ENCODE data around the gene NEDD4L. TPM values are rescaled to one million over a fixed set of nuclear protein-coding genes. Genes with fewer than 3 reads are reported as not detected.

The NEDD4L gene
- total RNA-seq, 4 donors from 2014 or later = 16.2 to 63.0 (median 30.4) TPM

DNA sequence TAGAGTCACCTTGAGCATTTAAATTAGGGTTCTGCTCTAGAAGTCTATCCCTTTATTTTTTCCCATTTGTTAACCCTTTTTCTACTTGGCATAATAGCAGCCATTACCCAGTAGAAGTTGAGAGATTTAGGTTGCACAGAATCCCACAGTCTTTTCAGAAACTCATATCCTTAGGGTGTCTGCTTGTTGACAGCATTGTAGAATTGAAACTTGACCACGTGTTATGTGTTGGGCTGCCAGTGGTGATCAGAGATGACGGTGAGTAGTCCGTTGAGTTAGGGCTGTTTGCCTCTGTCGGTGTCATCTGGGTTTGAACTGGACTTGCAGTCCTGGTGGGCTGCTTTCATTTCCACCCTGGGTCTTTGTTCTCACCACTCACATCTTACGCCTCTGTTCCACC is 114.4 kb downstream of the NEDD4L start:
- ATAC-seq (ENCODE audit: low FRiP score) = no peak
- TF ChIP-seq, protein P1, sequence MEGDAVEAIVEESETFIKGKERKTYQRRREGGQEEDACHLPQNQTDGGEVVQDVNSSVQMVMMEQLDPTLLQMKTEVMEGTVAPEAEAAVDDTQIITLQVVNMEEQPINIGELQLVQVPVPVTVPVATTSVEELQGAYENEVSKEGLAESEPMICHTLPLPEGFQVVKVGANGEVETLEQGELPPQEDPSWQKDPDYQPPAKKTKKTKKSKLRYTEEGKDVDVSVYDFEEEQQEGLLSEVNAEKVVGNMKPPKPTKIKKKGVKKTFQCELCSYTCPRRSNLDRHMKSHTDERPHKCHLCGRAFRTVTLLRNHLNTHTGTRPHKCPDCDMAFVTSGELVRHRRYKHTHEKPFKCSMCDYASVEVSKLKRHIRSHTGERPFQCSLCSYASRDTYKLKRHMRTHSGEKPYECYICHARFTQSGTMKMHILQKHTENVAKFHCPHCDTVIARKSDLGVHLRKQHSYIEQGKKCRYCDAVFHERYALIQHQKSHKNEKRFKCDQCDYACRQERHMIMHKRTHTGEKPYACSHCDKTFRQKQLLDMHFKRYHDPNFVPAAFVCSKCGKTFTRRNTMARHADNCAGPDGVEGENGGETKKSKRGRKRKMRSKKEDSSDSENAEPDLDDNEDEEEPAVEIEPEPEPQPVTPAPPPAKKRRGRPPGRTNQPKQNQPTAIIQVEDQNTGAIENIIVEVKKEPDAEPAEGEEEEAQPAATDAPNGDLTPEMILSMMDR (IDR thresholded peaks at IDR 0.05) = no peak
- DNase-seq (ENCODE audit: low spot score) = no peak

DNA sequence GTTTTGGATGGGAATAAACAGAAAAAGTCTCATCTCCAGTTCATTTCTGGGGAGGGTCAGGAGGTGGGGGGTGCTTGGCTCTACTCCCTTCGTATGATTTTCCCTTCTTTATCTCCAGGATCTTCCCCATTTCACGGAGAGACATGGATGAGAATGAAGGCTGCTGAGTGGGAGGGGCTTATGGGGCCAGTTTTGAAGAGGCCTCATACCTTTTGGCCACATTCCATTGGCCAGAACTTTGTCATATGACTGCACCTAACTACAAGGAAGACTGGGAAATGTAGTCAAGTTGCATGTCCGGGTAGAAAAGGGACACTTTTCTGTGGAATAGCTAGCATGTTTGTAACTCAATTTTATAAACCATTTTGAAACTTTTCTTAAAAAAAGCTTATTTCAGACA is 117.6 kb downstream of the NEDD4L start:
- no peak for ATAC-seq (ENCODE audit: low FRiP score)
- DNase-seq (ENCODE audit: low spot score) = no peak
- TF ChIP-seq, protein P1 (IDR thresholded peaks at IDR 0.05) = no peak

DNA sequence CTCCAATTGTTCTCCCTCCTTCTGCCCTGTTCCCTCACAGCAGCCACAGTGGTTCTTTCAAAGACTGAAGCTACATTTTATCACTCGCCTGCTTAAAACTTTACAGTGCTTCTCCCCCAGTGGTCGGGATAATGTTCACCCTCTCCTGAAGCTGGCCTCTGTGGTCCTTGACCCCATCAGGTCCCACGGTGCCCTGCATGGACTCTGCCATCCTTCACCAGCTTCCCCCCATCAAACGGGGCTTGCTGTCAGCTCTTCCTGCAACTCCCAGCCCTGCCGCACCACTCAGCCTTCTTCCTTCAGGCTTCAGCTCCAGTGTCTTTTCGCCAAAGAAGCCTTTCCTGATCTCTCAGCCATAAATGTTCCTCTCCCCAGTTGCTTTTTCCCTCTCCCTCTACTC is 118.1 kb downstream of the NEDD4L start:
- ATAC-seq (ENCODE audit: low FRiP score) (no peak), DNase-seq (ENCODE audit: low spot score) (no peak)
- TF ChIP-seq, protein P1 (IDR thresholded peaks at IDR 0.05) = no peak

- TF ChIP-seq, protein P1 (IDR thresholded peaks at IDR 0.05) = no peak
- ATAC-seq (ENCODE audit: low FRiP score) = no peak
These were observed 119.1 kb downstream of the NEDD4L start for GRCh38 chr18:58163004-58163590.

DNA sequence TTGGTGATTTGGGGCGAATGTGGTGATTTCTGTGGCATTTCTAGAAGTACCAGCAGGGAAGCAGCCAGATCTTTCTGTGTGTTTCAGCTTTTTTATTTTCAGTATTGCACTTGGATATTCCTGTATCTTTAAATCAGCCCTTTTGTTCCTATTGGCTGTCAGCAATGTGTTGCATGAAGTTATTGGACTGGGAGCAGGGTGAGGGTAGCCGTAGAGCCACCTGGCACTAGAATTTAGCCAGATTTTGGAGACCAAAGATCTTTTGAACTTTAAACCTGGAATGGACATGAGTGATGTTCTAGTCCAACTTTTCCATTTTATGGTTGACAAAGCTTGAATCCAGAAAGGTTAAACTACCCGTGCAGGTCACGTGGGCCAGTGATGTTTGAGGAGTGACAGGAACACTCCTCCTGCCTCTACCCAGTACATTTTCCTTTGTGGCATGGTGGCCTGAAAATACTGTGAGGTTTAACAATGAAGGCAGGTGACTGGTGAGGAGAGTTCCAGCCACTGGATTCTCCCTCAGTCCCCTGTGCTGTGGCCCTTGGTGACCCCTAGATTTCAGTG is 122.3 kb downstream of the NEDD4L start:
- TF ChIP-seq, protein P1 (IDR thresholded peaks at IDR 0.05) = no peak
- ATAC-seq (ENCODE audit: low FRiP score) (no peak), DNase-seq (ENCODE audit: low spot score) (no peak)

More at GRCh38 chr18:58163004-58163590, 119.1 kb downstream of the NEDD4L start:
- no peak for DNase-seq (ENCODE audit: low spot score)

DNA sequence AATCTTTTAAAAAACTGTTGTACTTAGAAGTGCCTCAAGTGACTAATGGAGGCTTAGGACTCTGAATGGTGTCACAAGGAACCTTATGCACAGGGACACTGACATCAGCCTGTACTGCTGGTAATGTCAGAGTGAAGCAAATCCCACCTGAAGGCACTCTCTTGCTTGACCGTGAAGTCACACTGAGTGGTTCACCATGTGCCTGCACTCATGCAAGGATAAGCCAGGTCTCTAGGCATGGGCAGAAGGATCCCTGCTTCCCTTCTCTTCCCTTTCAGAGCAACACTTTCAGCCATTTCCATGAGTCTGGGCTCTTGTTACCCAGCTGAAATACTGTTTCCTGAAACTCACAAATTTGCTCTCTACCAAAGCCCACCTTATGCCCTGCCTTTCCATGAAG is 123.0 kb downstream of the NEDD4L start:
- TF ChIP-seq, protein P1 (IDR thresholded peaks at IDR 0.05) = no peak
- DNase-seq (ENCODE audit: low spot score) (no peak), ATAC-seq (ENCODE audit: low FRiP score) (no peak)

GRCh38 chr18:58168221-58168620 is 124.2 kb downstream of the NEDD4L start:
- TF ChIP-seq, protein P1 (IDR thresholded peaks at IDR 0.05) = no peak
- ATAC-seq (ENCODE audit: low FRiP score) = no peak

More at GRCh38 chr18:58168221-58168620, 124.2 kb downstream of the NEDD4L start:
- no peak for DNase-seq (ENCODE audit: low spot score)
